ENCODE data around the gene LGMN. TPM values are rescaled to one million over a fixed set of nuclear protein-coding genes. Genes with fewer than 3 reads are reported as not detected.
A peak's percentile ranks its signal among the peaks of the same experiment; 100 is the strongest.
"Not testable (repeated sequence)": the region's sequence is repeated elsewhere in the genome, so short reads cannot be mapped to it uniquely, and the experiment has no call there.

The LGMN gene
- total RNA-seq, 1 donor from 2014 or later, result 52.5 TPM

DNA sequence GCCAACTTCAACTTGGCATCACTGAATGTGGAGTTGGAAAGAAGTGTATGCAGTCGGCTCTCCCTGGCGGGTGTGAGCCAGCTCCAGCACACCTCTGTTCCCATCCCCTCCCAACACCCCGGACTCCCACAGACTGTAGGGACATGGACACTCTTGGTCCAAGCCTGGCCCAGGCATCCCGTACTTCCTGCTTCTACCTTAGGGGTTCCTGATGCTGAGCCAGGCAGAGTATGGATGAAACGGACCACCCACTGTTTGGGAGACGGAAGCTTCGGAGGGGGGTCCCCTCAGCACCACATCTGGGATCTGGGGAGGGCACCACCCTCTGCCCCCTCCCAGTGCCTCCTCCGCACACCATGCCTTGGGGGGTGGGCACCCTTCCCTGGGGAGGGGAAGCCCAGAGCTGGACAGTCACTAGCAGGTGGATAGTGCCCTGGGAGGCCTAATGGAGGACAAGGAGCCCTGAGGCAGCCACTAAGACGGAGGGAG lies 62.0 kb downstream of the LGMN start:
- Mint-ChIP-seq H3K36me3 (peaks cover 2% of the 10 kb centered on the region), H3K4me1 (no peaks in the 10 kb centered on the region), H3K4me3 (no peak overlapping the region), H3K9me3 (no peaks in the 10 kb centered on the region), H3K27ac (no peak overlapping the region), H3K27me3 (ENCODE audit: low read depth) (peaks cover 11% of the 10 kb centered on the region)
- TF ChIP-seq, protein P1, sequence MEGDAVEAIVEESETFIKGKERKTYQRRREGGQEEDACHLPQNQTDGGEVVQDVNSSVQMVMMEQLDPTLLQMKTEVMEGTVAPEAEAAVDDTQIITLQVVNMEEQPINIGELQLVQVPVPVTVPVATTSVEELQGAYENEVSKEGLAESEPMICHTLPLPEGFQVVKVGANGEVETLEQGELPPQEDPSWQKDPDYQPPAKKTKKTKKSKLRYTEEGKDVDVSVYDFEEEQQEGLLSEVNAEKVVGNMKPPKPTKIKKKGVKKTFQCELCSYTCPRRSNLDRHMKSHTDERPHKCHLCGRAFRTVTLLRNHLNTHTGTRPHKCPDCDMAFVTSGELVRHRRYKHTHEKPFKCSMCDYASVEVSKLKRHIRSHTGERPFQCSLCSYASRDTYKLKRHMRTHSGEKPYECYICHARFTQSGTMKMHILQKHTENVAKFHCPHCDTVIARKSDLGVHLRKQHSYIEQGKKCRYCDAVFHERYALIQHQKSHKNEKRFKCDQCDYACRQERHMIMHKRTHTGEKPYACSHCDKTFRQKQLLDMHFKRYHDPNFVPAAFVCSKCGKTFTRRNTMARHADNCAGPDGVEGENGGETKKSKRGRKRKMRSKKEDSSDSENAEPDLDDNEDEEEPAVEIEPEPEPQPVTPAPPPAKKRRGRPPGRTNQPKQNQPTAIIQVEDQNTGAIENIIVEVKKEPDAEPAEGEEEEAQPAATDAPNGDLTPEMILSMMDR (IDR thresholded peaks at IDR 0.05; ENCODE audit: unreplicated experiment), result no peak
- DNase-seq (ENCODE audit: low spot score in 2 of 2, unreplicated experiment in 2 of 2), result no peak

DNA sequence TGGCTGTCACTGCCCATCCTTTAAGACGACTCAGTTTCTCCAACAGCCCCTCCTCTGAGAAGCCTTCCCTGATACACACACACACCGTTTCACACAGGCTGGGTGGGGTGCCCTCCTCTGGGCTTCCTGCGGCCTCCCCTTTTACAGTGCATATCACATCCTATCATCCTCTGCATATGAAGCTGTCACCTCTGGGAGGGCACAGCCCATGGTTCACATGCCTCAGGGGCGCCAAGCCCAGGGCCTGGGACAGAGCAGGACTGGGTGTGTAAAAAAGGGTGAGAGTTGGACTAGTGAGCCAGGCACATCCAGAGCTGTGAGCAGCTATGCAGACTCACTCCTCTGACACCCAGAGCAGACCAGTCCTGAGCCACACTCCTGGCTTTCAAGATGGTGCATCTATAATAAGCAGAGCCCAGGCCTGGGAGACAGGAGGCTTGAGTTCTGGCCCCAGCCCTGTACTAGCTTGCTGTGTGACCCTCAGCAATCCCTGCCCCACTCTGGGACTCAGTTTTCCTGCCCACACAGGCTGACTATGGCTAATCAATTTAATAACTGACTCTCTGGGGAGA lies 62.6 kb downstream of the LGMN start:
- DNase-seq (ENCODE audit: low spot score in 2 of 2, unreplicated experiment in 2 of 2), result no peak
- Mint-ChIP-seq H3K27ac (no peak overlapping the region), H3K9me3 (no peaks in the 10 kb centered on the region), H3K4me3 (no peak overlapping the region), H3K4me1 (no peaks in the 10 kb centered on the region), H3K36me3 (peaks cover 4% of the 10 kb centered on the region), H3K27me3 (ENCODE audit: low read depth) (peaks cover 11% of the 10 kb centered on the region)
- TF ChIP-seq, protein P1 (IDR thresholded peaks at IDR 0.05; ENCODE audit: unreplicated experiment), result no peak

DNA sequence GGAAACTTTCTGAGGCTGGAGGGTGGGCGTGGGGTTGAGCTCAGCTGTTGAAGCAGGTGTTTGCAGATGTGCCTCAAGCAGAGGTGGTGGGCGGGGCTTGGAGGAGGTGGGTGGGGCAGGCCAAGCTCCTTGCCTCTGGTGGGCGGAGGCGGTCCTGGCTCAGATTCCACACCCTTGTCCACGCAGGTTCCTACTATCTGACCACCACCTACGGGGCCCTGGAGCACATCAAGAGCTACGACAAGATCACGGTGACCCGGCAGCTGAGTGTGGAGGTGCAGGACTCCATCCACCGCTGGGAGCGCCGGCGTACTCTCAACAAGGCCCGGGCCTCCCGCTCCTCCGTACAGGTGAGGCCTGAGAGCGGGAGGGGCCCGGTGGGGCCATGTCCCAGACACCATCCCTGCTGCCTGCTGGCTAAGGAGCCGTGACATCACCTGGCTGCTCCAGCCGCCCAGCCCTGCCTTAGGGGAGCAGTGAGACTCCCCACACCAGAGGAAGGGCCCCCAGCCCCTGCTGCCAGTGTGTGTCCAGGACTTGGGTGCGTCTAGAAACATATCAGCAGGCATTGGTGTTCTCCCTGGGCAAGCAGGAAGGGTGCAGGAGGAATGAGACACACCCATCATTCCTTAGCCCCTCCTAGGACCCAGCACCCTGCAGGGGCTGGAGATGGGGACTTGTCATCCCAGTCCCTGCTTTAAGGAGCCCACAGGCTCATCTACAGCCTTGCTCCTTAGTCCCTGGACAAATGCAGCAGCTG lies 63.4 kb downstream of the LGMN start:
- DNase-seq (ENCODE audit: low spot score in 2 of 2, unreplicated experiment in 2 of 2), result no peak
- H3K4me1 Mint-ChIP-seq, result no peaks in the 10 kb centered on the region
- no peaks in the 10 kb centered on the region for H3K9me3 Mint-ChIP-seq
- no peak overlapping the region for H3K4me3 Mint-ChIP-seq
- peaks cover 4% of the 10 kb centered on the region for H3K36me3 Mint-ChIP-seq
- no peak overlapping the region for H3K27ac Mint-ChIP-seq
- TF ChIP-seq, protein P1 (IDR thresholded peaks at IDR 0.05; ENCODE audit: unreplicated experiment), result no peak
- H3K27me3 Mint-ChIP-seq (ENCODE audit: low read depth), result peaks cover 10% of the 10 kb centered on the region

DNA sequence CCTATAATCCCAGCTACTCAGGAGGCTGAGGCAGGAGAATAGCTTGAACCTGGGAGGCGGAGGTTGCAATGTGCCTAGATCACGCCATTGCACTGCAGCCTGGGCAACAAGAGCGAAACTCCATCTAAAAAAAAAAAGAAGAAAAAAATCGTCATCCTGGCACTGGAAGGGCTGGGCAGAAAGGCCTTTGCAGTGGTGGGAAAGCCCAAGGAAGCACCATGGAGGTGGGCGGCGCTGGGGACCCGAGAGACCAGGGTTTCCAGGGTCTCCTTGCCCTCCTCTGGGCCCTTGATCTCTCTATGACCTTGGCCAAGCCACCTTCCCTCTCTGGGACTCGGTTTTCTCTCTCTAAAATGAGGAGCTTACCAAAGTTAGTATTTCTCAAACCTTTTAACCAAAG lies 65.4 kb downstream of the LGMN start:
- Mint-ChIP-seq H3K4me1 (no peaks in the 10 kb centered on the region), H3K27me3 (ENCODE audit: low read depth) (peaks cover 2% of the 10 kb centered on the region), H3K4me3 (no peak overlapping the region), H3K27ac (no peak overlapping the region), H3K9me3 (no peaks in the 10 kb centered on the region), H3K36me3 (peaks cover 10% of the 10 kb centered on the region)
- DNase-seq (ENCODE audit: low spot score in 2 of 2, unreplicated experiment in 2 of 2), result no peak
- TF ChIP-seq, protein P1 (IDR thresholded peaks at IDR 0.05; ENCODE audit: unreplicated experiment), result no peak

DNA sequence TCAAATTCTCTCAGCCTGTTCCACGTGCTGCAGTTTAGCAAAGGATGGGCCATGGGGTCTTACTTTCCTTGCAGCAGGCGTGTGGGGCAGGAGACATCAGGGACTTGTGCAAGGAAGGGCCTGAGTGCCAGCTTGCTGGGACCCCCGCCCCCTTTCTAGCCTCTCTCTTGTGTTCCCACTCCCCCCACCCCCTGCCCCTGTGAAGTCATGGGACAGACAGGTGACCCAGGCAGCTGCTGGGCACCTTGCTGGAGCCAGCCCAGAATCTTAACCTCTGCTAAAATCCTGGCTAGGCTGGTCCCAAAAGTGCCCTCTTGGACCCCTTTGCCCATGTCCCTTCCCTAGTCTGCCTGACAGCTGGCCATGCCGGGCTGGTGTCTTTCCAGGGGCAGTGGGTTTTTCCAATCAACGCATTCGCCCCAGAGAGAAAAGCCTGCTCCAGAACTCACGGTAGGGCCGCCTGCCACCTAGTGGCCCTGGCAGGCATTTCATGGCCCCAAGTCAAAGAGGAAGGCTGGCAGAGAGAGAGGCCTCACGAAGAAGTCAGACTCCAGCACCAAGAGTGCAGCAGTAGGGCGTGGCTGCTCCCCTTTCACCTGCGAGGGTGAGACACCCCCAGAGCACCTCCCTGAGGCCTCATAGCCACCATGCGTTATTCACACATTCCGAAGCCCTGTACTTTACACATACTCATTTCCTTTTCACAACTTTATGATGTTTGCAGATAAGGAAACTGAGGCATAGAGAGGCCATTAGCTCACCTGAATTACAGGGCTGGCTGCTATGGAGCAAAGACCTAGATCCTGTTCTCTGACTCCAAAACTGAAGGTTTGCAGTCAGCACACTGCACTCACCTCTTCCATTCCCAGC lies 67.4 kb downstream of the LGMN start:
- peak in 1 of 2 experiments; percentile 77 for DNase-seq (ENCODE audit: low spot score in 2 of 2, unreplicated experiment in 2 of 2)

DNA sequence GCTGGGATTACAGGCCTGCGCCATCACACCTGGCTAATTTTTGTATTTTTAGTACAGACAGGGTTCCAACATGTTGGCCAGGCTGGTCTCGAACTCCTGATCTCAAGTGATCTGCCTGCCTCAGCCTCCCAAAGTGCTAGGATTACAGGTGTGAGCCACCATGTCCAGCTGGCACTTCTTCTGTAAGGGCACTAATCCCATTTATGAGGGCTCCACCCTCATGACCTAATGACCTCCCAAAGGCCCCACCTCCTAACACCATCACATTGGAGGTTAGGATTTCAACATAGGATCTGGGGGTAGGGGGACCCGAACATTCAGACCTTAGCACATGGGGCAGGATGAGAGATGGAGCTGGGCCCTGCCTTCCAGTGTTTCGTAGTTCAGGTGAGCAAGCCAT lies 68.1 kb downstream of the LGMN start:
- H3K36me3 Mint-ChIP-seq, result peaks cover 14% of the 10 kb centered on the region
- not testable (repeated sequence) for H3K27me3 Mint-ChIP-seq (ENCODE audit: low read depth); DNase-seq (ENCODE audit: low spot score in 2 of 2, unreplicated experiment in 2 of 2); H3K4me1 Mint-ChIP-seq; H3K4me3 Mint-ChIP-seq; H3K27ac Mint-ChIP-seq; H3K9me3 Mint-ChIP-seq

More for the DNA sequence above, 67.4 kb downstream of the LGMN start:
- peaks cover 16% of the 10 kb centered on the region for H3K36me3 Mint-ChIP-seq
- no peak overlapping the region for H3K4me3 Mint-ChIP-seq
- TF ChIP-seq, protein P1 (IDR thresholded peaks at IDR 0.05; ENCODE audit: unreplicated experiment), result peak; percentile 89
- H3K9me3 Mint-ChIP-seq, result no peaks in the 10 kb centered on the region
- no peaks in the 10 kb centered on the region for H3K27me3 Mint-ChIP-seq (ENCODE audit: low read depth)
- H3K4me1 Mint-ChIP-seq, result no peaks in the 10 kb centered on the region
- H3K27ac Mint-ChIP-seq, result no peak overlapping the region

Measured in mesothelial cell of epicardium (in vitro differentiated cells).